Upper lobe of right lung (tissue), 1 donor: ENCODE measurements around the gene TOP1. TPM values are rescaled to one million over a fixed set of nuclear protein-coding genes. Genes with fewer than 3 reads are reported as not detected.

ENCODE experiments used
- ATAC-seq: fragments of 200-7000 bp; cut with Tn5 transposase; one replicate; pipeline ENCODE4 v1.9.1; 2020; ENCODE audit warnings: mild to moderate bottlenecking, moderate library complexity
- DNase-seq: peaks from one replicate; pipeline ENCODE4 v3.0.0-alpha.2; 2020
- H3K27ac ChIP-seq: fragments of 200-600 bp; one replicate; pipeline ENCODE4 v1.8.0; 2022
- H3K27me3 ChIP-seq: fragments of 200-600 bp; one replicate; pipeline ENCODE4 v1.8.0; 2022; ENCODE audit warnings: mild to moderate bottlenecking
- H3K36me3 ChIP-seq: fragments of 200-600 bp; one replicate; pipeline ENCODE4 v1.8.0; 2022
- H3K4me1 ChIP-seq: fragments of 200-600 bp; one replicate; pipeline ENCODE4 v1.8.0; 2022
- H3K4me3 ChIP-seq: fragments of 200-600 bp; one replicate; pipeline ENCODE4 v1.8.0; 2022; ENCODE audit warnings: mild to moderate bottlenecking
- H3K9me3 ChIP-seq: fragments of 200-600 bp; one replicate; pipeline ENCODE4 v1.8.0; 2022
- CTCF ChIP-seq: fragments of 200-600 bp; IDR thresholded peaks from one replicate; pipeline ENCODE4 v1.8.0; 2022; ENCODE audit warnings: antibody characterized with exemption
- intact Hi-C: fragments of 100-400 bp; cut with DNase I; formaldehyde crosslinking; loops from one replicate; pipeline ENCODE4 v1.11.0; 2022
- total RNA-seq: library from RNA; stranded (reverse); fragmentation: NEBNext Ultra II Directional; extraction: Animal tissue kit (Norgen Biotek cat#: 25700); gene quantifications from one replicate; pipeline ENCODE4 v1.2.1, GENCODE V29; 2021
- donor health status: DM: no; HTN: yes; CAD: no; lungs with severe emphysema.

The TOP1 gene
- total RNA-seq, 1 donor from 2014 or later, result 67.6 TPM

GRCh38 chr20:41050361-41051008 lies 21.9 kb downstream of the TOP1 start:
- H3K9me3 ChIP-seq, result no peaks in the 10 kb centered on the region
- intact Hi-C loops, result no loop called here
- H3K4me1 ChIP-seq, result peaks cover 84% of the 10 kb centered on the region
- ATAC-seq (peak; percentile 53), DNase-seq (no peak)
- no peaks in the 10 kb centered on the region for H3K36me3 ChIP-seq
- no peak overlapping the region for H3K4me3 ChIP-seq
- no peak for TF ChIP-seq CTCF
- H3K27ac ChIP-seq, result peak overlapping the region; percentile 44
- no peaks in the 10 kb centered on the region for H3K27me3 ChIP-seq

- no peaks in the 10 kb centered on the region for H3K27me3 ChIP-seq
- ATAC-seq, result peak; percentile 55
- no peak overlapping the region for H3K4me3 ChIP-seq
- DNase-seq, result no peak
- intact Hi-C loops, result no loop called here
- no peaks in the 10 kb centered on the region for H3K36me3 ChIP-seq
- H3K27ac ChIP-seq, result peak overlapping the region; percentile 44
- H3K9me3 ChIP-seq, result no peaks in the 10 kb centered on the region
- peaks cover 90% of the 10 kb centered on the region for H3K4me1 ChIP-seq
- TF ChIP-seq CTCF, result no peak
Observed at GRCh38 chr20:41051009-41051825, 22.6 kb downstream of the TOP1 start.

- Histone ChIP-seq H3K36me3 (no peaks in the 10 kb centered on the region), H3K4me1 (peaks cover 86% of the 10 kb centered on the region), H3K27ac (no peak overlapping the region), H3K9me3 (no peaks in the 10 kb centered on the region), H3K4me3 (no peak overlapping the region), H3K27me3 (no peaks in the 10 kb centered on the region)
- intact Hi-C loops, result no loop called here
- ATAC-seq (peak; percentile 61), DNase-seq (no peak)
- no peak for TF ChIP-seq CTCF
Observed at GRCh38 chr20:41052742-41053419, 24.3 kb downstream of the TOP1 start.

GRCh38 chr20:41054070-41054846 lies 25.6 kb downstream of the TOP1 start:
- no peak for TF ChIP-seq CTCF
- H3K36me3 ChIP-seq, result no peaks in the 10 kb centered on the region
- DNase-seq, result no peak
- no peaks in the 10 kb centered on the region for H3K27me3 ChIP-seq
- H3K4me1 ChIP-seq, result peaks cover 85% of the 10 kb centered on the region
- no peak overlapping the region for H3K4me3 ChIP-seq
- intact Hi-C loops, result no loop called here
- H3K27ac ChIP-seq, result no peak overlapping the region
- ATAC-seq, result no peak
- H3K9me3 ChIP-seq, result no peaks in the 10 kb centered on the region

GRCh38 chr20:41054847-41055230 lies 26.2 kb downstream of the TOP1 start:
- H3K4me3 ChIP-seq, result no peak overlapping the region
- DNase-seq (no peak), ATAC-seq (no peak)
- no peaks in the 10 kb centered on the region for H3K27me3 ChIP-seq
- peaks cover 79% of the 10 kb centered on the region for H3K4me1 ChIP-seq
- intact Hi-C loops, result no loop called here
- no peak overlapping the region for H3K27ac ChIP-seq
- TF ChIP-seq CTCF, result no peak
- no peaks in the 10 kb centered on the region for H3K9me3 ChIP-seq
- no peaks in the 10 kb centered on the region for H3K36me3 ChIP-seq
